ENCODE results near the gene SLC13A4.

The SLC13A4 gene

GRCh38 chr7:135666846-135667245 lies 61.1 kb downstream of the SLC13A4 start:
- Histone ChIP-seq H3K9me3 (ENCODE audit: insufficient read depth, low read length, severe bottlenecking) (no peaks in the 10 kb centered on the region), H3K4me2 (ENCODE audit: insufficient read depth, low read length) (no peak overlapping the region), H2AFZ (ENCODE audit: low read depth, low read length) (no peak overlapping the region), H3K4me1 (ENCODE audit: insufficient read depth, low read length) (peaks cover 31% of the 10 kb centered on the region), H4K20me1 (ENCODE audit: insufficient read depth, low read length) (peaks cover 10% of the 10 kb centered on the region; the same call in 1 of the 2 replicates), H3K9ac (ENCODE audit: low read depth, low read length) (no peak overlapping the region), H3K4me3 (ENCODE audit: low read depth in 1 of 2, low read length in 2 of 2) (no peak overlapping the region), H3K36me3 (ENCODE audit: insufficient read depth, low read length) (peaks cover 4% of the 10 kb centered on the region), H3K79me2 (ENCODE audit: insufficient read depth, low read length) (peaks cover 92% of the 10 kb centered on the region), H3K27ac (ENCODE audit: low read length) (no peak overlapping the region), H3K27me3 (ENCODE audit: insufficient read depth, low read length, poor library complexity) (no peaks in the 10 kb centered on the region)
- ATAC-seq (ENCODE audit: insufficient read depth, low read depth): no peak
- no peak for DNase-seq
- TF ChIP-seq CTCF (IDR thresholded peaks at IDR 0.05; ENCODE audit: borderline replicate concordance, extremely low read depth, low read length, poor library complexity, severe bottlenecking): no peak
- no peak for TF ChIP-seq EZH2 (IDR thresholded peaks at IDR 0.05; ENCODE audit: borderline replicate concordance, low read depth, low read length, severe bottlenecking)

GRCh38 chr7:135666156-135666555 lies 61.8 kb downstream of the SLC13A4 start:
- TF ChIP-seq CTCF (IDR thresholded peaks at IDR 0.05; ENCODE audit: borderline replicate concordance, extremely low read depth, low read length, poor library complexity, severe bottlenecking): no peak
- TF ChIP-seq EZH2 (IDR thresholded peaks at IDR 0.05; ENCODE audit: borderline replicate concordance, low read depth, low read length, severe bottlenecking): no peak
- H2AFZ ChIP-seq (ENCODE audit: low read depth, low read length): no peak overlapping the region
- H4K20me1 ChIP-seq (ENCODE audit: insufficient read depth, low read length): peaks cover 8% of the 10 kb centered on the region; the same call in 1 of the 2 replicates
- no peaks in the 10 kb centered on the region for H3K27me3 ChIP-seq (ENCODE audit: insufficient read depth, low read length, poor library complexity)
- no peak overlapping the region for H3K4me3 ChIP-seq (ENCODE audit: low read depth in 1 of 2, low read length in 2 of 2)
- no peak overlapping the region for H3K9ac ChIP-seq (ENCODE audit: low read depth, low read length)
- H3K36me3 ChIP-seq (ENCODE audit: insufficient read depth, low read length): peaks cover 4% of the 10 kb centered on the region
- peaks cover 38% of the 10 kb centered on the region for H3K4me1 ChIP-seq (ENCODE audit: insufficient read depth, low read length)
- DNase-seq (no peak), ATAC-seq (ENCODE audit: insufficient read depth, low read depth) (no peak)
- H3K9me3 ChIP-seq (ENCODE audit: insufficient read depth, low read length, severe bottlenecking): no peaks in the 10 kb centered on the region
- H3K4me2 ChIP-seq (ENCODE audit: insufficient read depth, low read length): no peak overlapping the region
- H3K79me2 ChIP-seq (ENCODE audit: insufficient read depth, low read length): peaks cover 86% of the 10 kb centered on the region
- H3K27ac ChIP-seq (ENCODE audit: low read length): no peak overlapping the region

GRCh38 chr7:135665042-135665441 lies 62.9 kb downstream of the SLC13A4 start:
- Histone ChIP-seq H3K9me3 (ENCODE audit: insufficient read depth, low read length, severe bottlenecking) (no peaks in the 10 kb centered on the region), H3K27ac (ENCODE audit: low read length) (no peak overlapping the region), H3K4me3 (ENCODE audit: low read depth in 1 of 2, low read length in 2 of 2) (no peak overlapping the region), H2AFZ (ENCODE audit: low read depth, low read length) (no peak overlapping the region), H3K79me2 (ENCODE audit: insufficient read depth, low read length) (peaks cover 75% of the 10 kb centered on the region), H3K4me1 (ENCODE audit: insufficient read depth, low read length) (peaks cover 38% of the 10 kb centered on the region), H3K4me2 (ENCODE audit: insufficient read depth, low read length) (peak overlapping the region; percentile 93; the same call in 1 of the 2 replicates), H4K20me1 (ENCODE audit: insufficient read depth, low read length) (peaks cover 6% of the 10 kb centered on the region; the same call in 1 of the 2 replicates), H3K36me3 (ENCODE audit: insufficient read depth, low read length) (peaks cover 4% of the 10 kb centered on the region), H3K27me3 (ENCODE audit: insufficient read depth, low read length, poor library complexity) (no peaks in the 10 kb centered on the region), H3K9ac (ENCODE audit: low read depth, low read length) (no peak overlapping the region)
- TF ChIP-seq CTCF (IDR thresholded peaks at IDR 0.05; ENCODE audit: borderline replicate concordance, extremely low read depth, low read length, poor library complexity, severe bottlenecking) (no peak), EZH2 (IDR thresholded peaks at IDR 0.05; ENCODE audit: borderline replicate concordance, low read depth, low read length, severe bottlenecking) (no peak)
- DNase-seq (no peak), ATAC-seq (ENCODE audit: insufficient read depth, low read depth) (no peak)

Data from DND-41 (cell line).